Uterus (tissue), 4 donors: ENCODE data around the gene HMGCS2. TPM values are rescaled to one million over a fixed set of nuclear protein-coding genes. Genes with fewer than 3 reads are reported as not detected.

Source experiments
- DNase-seq, 2 donors: peaks; one replicate each; pipeline ENCODE4 v3.0.0-alpha.2; 2019 to 2020
- H3K27ac ChIP-seq, 2 donors: fragments of 200-600 bp; sonication (generic); 1 replicate in 1 of 2; 2 replicates in 1 of 2; pipeline ENCODE4 v1.5.1; 2016 to 2018
- H3K27me3 ChIP-seq, 2 donors: fragments of 200-600 bp; sonication (generic); one replicate each; pipeline ENCODE4 v1.5.1; 2018 to 2019; ENCODE audit warnings: control low read depth in 1 of 2
- H3K36me3 ChIP-seq, 2 donors: fragments of 200-600 bp; sonication (generic); one replicate each; pipeline ENCODE4 v1.5.1; 2019; ENCODE audit warnings: control low read depth in 1 of 2
- H3K4me1 ChIP-seq, 2 donors: fragments of 200-600 bp; sonication (generic); one replicate each; pipeline ENCODE4 v1.5.1; 2018 to 2019; ENCODE audit warnings: control low read depth in 1 of 2
- H3K4me3 ChIP-seq, 2 donors: fragments of 200-600 bp; sonication (generic); 1 replicate in 1 of 2; 2 replicates in 1 of 2; pipeline ENCODE4 v1.5.1; 2018 to 2019; ENCODE audit warnings: mild to moderate bottlenecking in 1 of 2
- H3K9me3 ChIP-seq, 2 donors: fragments of 200-600 bp; sonication (generic); one replicate each; pipeline ENCODE4 v1.5.1; 2019; ENCODE audit warnings: control low read depth in 1 of 2
- POLR2A ChIP-seq, 2 donors: fragments of 450-650 bp; IDR thresholded peaks; one replicate each; pipeline ENCODE4 v1.6.1; 2016; ENCODE audit warnings: antibody characterized with exemption in 2 of 2, mild to moderate bottlenecking in 1 of 2, moderate library complexity in 1 of 2
- intact Hi-C: fragments of 100-400 bp; cut with DNase I; formaldehyde crosslinking; loops from one replicate; pipeline ENCODE4 v1.15.1; 2023; ENCODE audit warnings: low total_unique reads
- total RNA-seq, 4 donors: library from RNA; depleted of rRNA in 3 of 4; stranded (reverse); fragments of >200 nt in 3 of 4; gene quantifications; one replicate each; pipeline versions ENCODE4 v1.1.0 to v1.2.4, GENCODE V29; 2014 to 2023
- TF ChIP-seq, protein P1 (sequence below), 4 experiments: fragments of 200-600 bp in 2 of 4; fragments of 450-650 bp in 2 of 4; sonication (generic) in 2 of 4; IDR thresholded peaks; one replicate each; pipeline ENCODE4 v1.5.1; 2016 to 2019; ENCODE audit warnings: antibody characterized with exemption in 4 of 4, mild to moderate bottlenecking in 2 of 4, moderate library complexity in 1 of 4
- donor health status: DM: yes; HTN: yes; CAD: no.

The HMGCS2 gene
- total RNA-seq, 4 donors from 2014 or later, result 0.29 TPM; not detected in 3

DNA sequence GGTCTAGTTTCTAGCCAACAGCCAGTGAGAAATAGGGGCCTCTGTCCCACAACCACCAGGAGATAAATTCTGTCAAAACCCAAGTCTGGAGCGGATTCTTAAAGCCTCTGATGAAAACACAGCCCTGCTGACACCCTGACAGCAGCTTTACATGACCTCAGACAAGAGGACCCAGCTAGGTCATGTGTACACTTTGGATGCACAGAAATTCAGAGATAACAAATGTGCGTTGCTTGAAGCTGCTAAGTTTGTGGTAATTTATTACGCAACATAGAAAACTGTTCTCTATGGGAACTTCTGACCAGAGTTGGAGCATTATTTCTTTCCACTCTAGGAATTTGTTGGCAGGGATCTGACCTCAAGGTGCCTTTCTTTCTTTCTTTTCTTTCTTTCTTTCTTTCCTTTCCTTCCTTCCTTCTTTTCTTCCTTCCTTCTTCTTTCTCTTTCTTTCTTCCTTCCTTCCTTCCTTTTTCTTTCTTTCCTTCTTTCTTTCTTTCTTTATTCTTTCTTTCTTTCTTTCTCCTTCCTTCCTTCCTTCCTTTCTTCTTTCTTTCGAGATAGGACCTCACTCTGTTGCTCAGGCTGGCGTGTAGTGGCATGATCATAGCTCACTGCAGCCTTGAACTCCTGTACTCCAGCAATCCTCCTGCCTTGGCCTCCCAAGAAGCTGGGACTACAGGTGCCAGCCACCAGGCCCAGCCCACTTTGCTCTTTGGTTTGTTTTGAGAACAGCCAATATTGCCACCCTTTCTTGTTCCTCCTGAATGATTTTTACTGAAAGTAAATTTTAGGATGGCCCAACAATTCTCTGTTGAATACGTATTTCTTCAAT is 14.9 kb upstream of the HMGCS2 start:
- H3K27ac ChIP-seq, result no peak overlapping the region
- TF ChIP-seq POLR2A (IDR thresholded peaks at IDR 0.05), result no peak
- TF ChIP-seq, protein P1, sequence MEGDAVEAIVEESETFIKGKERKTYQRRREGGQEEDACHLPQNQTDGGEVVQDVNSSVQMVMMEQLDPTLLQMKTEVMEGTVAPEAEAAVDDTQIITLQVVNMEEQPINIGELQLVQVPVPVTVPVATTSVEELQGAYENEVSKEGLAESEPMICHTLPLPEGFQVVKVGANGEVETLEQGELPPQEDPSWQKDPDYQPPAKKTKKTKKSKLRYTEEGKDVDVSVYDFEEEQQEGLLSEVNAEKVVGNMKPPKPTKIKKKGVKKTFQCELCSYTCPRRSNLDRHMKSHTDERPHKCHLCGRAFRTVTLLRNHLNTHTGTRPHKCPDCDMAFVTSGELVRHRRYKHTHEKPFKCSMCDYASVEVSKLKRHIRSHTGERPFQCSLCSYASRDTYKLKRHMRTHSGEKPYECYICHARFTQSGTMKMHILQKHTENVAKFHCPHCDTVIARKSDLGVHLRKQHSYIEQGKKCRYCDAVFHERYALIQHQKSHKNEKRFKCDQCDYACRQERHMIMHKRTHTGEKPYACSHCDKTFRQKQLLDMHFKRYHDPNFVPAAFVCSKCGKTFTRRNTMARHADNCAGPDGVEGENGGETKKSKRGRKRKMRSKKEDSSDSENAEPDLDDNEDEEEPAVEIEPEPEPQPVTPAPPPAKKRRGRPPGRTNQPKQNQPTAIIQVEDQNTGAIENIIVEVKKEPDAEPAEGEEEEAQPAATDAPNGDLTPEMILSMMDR (IDR thresholded peaks at IDR 0.05), result no peak

DNA sequence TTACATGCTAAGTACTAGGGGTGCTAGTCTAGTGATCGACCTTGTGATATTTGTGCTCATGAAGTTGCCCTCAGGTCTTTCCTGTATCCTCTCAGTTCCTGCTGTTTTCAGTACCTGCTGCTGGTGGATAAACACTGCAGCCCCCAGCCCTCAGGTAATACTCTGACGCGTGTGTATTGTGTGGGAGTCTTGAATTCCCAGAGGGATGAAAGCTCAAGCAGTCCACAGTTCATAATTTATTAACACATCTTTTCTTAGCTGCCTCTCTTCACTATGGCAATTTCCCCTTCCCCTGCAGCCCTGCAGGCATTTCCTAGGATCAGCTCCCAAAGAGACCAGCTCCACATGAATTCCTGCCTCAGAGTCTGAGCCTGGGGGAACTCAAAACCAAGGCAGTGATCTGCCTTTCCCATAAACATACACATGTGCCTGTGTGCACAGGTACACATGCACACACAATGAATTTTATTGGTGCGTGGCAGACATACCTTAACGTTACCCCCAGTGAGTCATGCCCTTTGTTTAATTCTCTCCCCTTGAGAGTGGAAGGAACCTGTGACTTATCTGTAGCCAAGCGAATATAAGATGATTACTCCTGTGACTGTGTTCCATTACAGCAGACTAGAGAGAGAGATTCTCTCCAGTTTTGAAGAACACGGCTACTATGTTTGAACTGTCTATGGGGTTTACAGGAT is 14.1 kb upstream of the HMGCS2 start:
- intact Hi-C loops, result no loop called here
- Histone ChIP-seq H3K36me3 (no peaks in the 10 kb centered on the region), H3K9me3 (no peaks in the 10 kb centered on the region), H3K4me1 (no peaks in the 10 kb centered on the region), H3K4me3 (no peak overlapping the region), H3K27ac (no peak overlapping the region), H3K27me3 (no peaks in the 10 kb centered on the region)
- no peak for DNase-seq
- TF ChIP-seq POLR2A (IDR thresholded peaks at IDR 0.05), result no peak
- TF ChIP-seq, protein P1 (IDR thresholded peaks at IDR 0.05), result no peak

More for the DNA sequence above, 14.9 kb upstream of the HMGCS2 start:
- Histone ChIP-seq H3K9me3 (no peaks in the 10 kb centered on the region), H3K27me3 (no peaks in the 10 kb centered on the region), H3K4me1 (no peaks in the 10 kb centered on the region), H3K4me3 (no peak overlapping the region), H3K36me3 (no peaks in the 10 kb centered on the region)
- no peak for DNase-seq
- intact Hi-C loops, result no loop called here

DNA sequence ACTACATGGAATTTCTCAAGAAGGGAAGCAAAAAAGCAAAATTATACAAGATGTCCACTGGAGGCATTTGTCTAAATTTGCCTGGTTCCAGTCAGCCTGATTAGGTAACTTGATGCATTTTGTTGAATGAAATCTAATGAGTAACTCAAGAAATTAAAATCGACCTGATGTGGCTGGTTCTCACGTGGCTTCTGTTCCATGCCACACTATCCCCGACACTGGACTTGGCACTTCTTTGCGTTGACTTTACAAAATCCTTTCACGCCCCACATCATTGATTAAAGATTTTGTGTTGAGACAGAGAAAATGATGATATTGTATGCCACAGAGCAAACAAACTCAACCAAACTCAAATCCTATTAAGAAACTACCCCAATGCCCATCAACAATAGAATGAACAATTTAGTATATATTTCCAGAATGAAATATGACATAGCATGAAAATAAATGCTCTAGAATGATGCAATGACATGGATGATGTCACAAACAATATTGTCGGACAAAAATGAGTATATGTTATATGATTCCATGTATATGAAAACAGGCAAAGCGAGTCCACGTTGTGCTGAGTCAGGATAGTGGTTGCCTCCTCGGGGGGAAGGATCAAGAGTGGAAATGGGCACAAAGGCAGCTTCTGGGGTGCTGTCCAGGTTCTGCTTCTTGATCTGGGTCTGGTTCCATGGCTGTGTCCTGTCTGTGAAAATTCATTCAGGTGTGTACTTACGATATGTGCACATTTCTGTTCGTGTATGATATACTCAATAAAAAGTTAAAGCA is 12.9 kb upstream of the HMGCS2 start:
- no peak overlapping the region for H3K27ac ChIP-seq
- H3K36me3 ChIP-seq, result no peaks in the 10 kb centered on the region
- no peak for DNase-seq
- H3K4me3 ChIP-seq, result no peak overlapping the region
- intact Hi-C loops, result no loop called here
- no peak for TF ChIP-seq POLR2A (IDR thresholded peaks at IDR 0.05)
- TF ChIP-seq, protein P1 (IDR thresholded peaks at IDR 0.05), result no peak
- H3K4me1 ChIP-seq, result no peaks in the 10 kb centered on the region
- H3K27me3 ChIP-seq, result no peaks in the 10 kb centered on the region
- no peaks in the 10 kb centered on the region for H3K9me3 ChIP-seq

DNA sequence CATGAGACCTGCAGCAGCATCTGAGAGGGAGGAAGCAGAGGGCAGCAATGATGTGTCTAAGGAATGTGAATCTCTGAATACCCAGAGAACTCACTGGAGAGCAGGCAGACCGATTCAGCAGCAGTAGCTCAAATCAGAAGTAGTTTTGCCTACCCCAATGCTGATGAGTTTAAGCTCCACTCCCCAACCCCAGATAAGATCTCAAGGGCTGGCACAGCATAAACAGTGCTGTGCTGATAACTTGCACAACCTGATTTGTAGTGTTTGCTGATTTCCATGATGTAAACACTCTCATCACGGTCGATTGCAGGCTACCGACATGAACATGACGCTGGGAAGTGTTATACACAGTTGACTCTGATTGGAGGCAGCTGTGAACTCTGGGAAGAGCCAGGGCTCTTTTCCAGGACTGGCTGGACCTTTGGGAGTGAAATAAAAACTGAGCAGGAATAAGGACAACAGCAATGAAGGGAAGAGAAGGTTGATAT is 11.2 kb upstream of the HMGCS2 start:
- intact Hi-C loops, result no loop called here
- H3K9me3 ChIP-seq, result no peaks in the 10 kb centered on the region
- TF ChIP-seq, protein P1 (IDR thresholded peaks at IDR 0.05), result no peak
- no peak for TF ChIP-seq POLR2A (IDR thresholded peaks at IDR 0.05)
- H3K27ac ChIP-seq, result peak overlapping the region; percentile 35 to 48
- H3K4me3 ChIP-seq, result peak overlapping the region in 1 of 2 donors; percentile 22
- no peaks in the 10 kb centered on the region for H3K36me3 ChIP-seq
- H3K27me3 ChIP-seq, result no peaks in the 10 kb centered on the region
- H3K4me1 ChIP-seq, result no peaks in the 10 kb centered on the region
- DNase-seq, result peak; percentile 43 to 54
